Measurements from ENCODE around the gene TOGARAM2.

Gene TOGARAM2

DNA sequence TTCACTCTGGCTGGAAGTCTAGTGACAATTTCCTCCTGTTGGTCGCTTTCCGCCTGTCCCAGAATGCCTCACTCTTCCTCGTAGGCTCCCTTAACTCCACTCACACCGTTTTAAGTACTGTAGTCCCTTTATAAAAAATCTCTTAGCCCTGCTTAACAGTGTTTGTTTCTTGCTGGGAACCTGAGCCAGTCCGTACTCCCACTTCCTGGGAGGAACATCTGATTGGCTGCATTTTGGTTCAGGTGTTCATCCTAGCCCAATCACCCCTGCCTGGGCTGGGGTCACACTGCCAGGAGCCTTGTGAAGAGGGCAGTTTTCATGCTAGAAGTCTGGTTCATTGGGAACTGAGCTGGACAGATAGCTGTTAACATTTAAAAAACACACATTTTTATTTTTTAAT is 25.6 kb upstream of the TOGARAM2 start:
- Histone ChIP-seq H3K4me3 (ENCODE audit: low read depth, low read length) (no peak overlapping the region), H3K36me3 (ENCODE audit: control insufficient read depth, insufficient read depth, low read length) (no peaks in the 10 kb centered on the region), H3K9ac (ENCODE audit: low read depth, low read length) (no peak overlapping the region), H3K4me1 (ENCODE audit: control insufficient read depth, insufficient read depth, low read length) (peaks cover 29% of the 10 kb centered on the region), H3K9me3 (ENCODE audit: control insufficient read depth, insufficient read depth, low read length) (no peaks in the 10 kb centered on the region), H3K27ac (ENCODE audit: low read depth, low read length) (no peak overlapping the region), H3K27me3 (ENCODE audit: control insufficient read depth, insufficient read depth, low read length) (no peaks in the 10 kb centered on the region)

DNA sequence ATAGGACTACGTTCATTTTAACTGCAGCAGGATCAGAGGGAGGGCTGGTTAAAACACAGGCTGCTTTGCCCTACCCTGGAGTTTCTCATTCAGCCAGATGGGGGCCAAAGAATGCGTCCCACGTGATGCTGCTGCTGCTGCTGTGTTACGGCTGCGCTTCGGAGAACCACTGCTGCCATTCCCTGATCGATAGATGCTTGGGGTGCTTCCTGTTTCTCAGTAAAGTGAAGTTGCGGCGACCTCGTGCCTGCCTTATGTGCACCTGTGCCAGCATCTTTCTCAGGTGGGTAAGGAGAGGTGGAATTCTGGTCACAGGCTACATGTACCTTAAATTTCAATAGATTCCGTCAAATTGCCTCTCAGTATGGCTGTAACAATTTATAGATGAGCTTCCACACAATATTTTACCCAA is 24.7 kb upstream of the TOGARAM2 start:
- Histone ChIP-seq H3K27ac (ENCODE audit: low read depth, low read length) (peak overlapping the region; percentile 57), H3K4me3 (ENCODE audit: low read depth, low read length) (peak overlapping the region; percentile 41), H3K9ac (ENCODE audit: low read depth, low read length) (no peak overlapping the region)

DNA sequence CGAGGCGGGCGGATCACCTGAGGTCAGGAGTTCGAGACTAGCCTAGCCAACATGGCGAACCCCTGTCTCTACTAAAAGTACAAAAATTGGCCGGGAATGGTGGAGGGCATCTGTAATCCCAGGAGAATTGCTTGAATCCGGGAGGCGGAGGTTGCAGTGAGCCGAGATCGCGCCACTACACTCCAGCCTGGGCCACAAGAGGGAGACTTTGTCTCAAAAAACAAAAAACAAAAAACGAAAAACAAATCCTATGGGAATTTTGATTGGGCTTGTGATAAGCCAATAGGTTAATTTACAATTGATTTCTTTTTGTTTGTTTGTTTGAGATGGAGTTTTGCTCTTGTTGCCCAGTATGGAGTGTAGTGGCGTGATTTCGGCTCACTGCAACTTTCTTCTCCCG is 24.2 kb upstream of the TOGARAM2 start:
- Histone ChIP-seq H3K9me3 (ENCODE audit: control insufficient read depth, insufficient read depth, low read length) (no peaks in the 10 kb centered on the region), H3K27ac (ENCODE audit: low read depth, low read length) (peak overlapping the region; percentile 57), H3K4me3 (ENCODE audit: low read depth, low read length) (peak overlapping the region; percentile 41; the same call in 1 of the 2 replicates), H3K4me1 (ENCODE audit: control insufficient read depth, insufficient read depth, low read length) (peaks cover 23% of the 10 kb centered on the region), H3K9ac (ENCODE audit: low read depth, low read length) (no peak overlapping the region), H3K27me3 (ENCODE audit: control insufficient read depth, insufficient read depth, low read length) (no peaks in the 10 kb centered on the region), H3K36me3 (ENCODE audit: control insufficient read depth, insufficient read depth, low read length) (no peaks in the 10 kb centered on the region)

More for the DNA sequence above, 24.7 kb upstream of the TOGARAM2 start:
- no peaks in the 10 kb centered on the region for H3K9me3 ChIP-seq (ENCODE audit: control insufficient read depth, insufficient read depth, low read length)
- H3K4me1 ChIP-seq (ENCODE audit: control insufficient read depth, insufficient read depth, low read length) = peaks cover 27% of the 10 kb centered on the region
- no peaks in the 10 kb centered on the region for H3K27me3 ChIP-seq (ENCODE audit: control insufficient read depth, insufficient read depth, low read length)
- no peaks in the 10 kb centered on the region for H3K36me3 ChIP-seq (ENCODE audit: control insufficient read depth, insufficient read depth, low read length)

DNA sequence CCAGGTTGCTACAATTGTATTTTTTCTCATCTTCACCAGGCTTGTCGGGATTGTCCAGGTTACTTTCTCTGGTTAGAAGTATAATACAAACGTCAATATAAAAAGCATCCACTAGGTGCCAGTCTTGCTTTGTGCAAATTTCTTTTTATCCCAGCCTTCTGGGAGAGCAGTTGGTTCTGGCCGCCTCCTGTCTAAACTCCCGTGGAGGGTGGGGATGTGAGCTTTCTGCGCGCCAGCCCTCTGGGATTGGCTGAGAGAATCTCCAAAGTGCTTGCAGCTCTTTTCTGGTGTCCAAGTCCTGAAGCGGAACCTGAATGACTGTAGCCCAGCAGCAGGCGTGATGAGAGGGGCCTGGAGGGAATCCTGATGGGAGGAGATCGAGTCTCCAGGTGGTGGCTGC is 22.4 kb upstream of the TOGARAM2 start:
- Histone ChIP-seq H3K9ac (ENCODE audit: low read depth, low read length) (no peak overlapping the region), H3K27me3 (ENCODE audit: control insufficient read depth, insufficient read depth, low read length) (no peaks in the 10 kb centered on the region), H3K4me1 (ENCODE audit: control insufficient read depth, insufficient read depth, low read length) (peaks cover 10% of the 10 kb centered on the region), H3K27ac (ENCODE audit: low read depth, low read length) (no peak overlapping the region), H3K36me3 (ENCODE audit: control insufficient read depth, insufficient read depth, low read length) (no peaks in the 10 kb centered on the region), H3K9me3 (ENCODE audit: control insufficient read depth, insufficient read depth, low read length) (no peaks in the 10 kb centered on the region), H3K4me3 (ENCODE audit: low read depth, low read length) (no peak overlapping the region)

DNA sequence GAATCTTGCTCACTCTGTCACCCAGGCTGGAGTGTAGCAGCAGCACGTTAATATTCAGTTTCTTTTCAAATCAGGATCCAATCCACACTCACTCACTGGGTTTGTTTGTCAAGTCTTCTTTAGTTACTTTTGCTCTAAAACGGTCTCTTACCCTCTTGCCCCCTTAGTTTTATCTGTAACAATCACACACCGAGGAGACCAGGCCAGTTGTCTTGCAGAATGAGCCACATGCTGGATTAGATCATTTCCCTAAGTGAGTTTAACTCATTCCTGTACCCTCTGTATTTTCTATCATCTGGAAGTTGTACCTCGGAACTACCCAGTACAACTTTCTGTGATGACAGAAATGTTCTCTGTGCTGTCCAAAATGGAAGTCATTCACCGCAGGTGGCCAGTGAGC is 20.7 kb upstream of the TOGARAM2 start:
- H3K27me3 ChIP-seq (ENCODE audit: control insufficient read depth, insufficient read depth, low read length) = no peaks in the 10 kb centered on the region
- no peaks in the 10 kb centered on the region for H3K36me3 ChIP-seq (ENCODE audit: control insufficient read depth, insufficient read depth, low read length)
- no peak overlapping the region for H3K27ac ChIP-seq (ENCODE audit: low read depth, low read length)
- H3K4me3 ChIP-seq (ENCODE audit: low read depth, low read length) = no peak overlapping the region
- no peaks in the 10 kb centered on the region for H3K9me3 ChIP-seq (ENCODE audit: control insufficient read depth, insufficient read depth, low read length)
- no peak overlapping the region for H3K9ac ChIP-seq (ENCODE audit: low read depth, low read length)
- peaks cover 10% of the 10 kb centered on the region for H3K4me1 ChIP-seq (ENCODE audit: control insufficient read depth, insufficient read depth, low read length)

DNA sequence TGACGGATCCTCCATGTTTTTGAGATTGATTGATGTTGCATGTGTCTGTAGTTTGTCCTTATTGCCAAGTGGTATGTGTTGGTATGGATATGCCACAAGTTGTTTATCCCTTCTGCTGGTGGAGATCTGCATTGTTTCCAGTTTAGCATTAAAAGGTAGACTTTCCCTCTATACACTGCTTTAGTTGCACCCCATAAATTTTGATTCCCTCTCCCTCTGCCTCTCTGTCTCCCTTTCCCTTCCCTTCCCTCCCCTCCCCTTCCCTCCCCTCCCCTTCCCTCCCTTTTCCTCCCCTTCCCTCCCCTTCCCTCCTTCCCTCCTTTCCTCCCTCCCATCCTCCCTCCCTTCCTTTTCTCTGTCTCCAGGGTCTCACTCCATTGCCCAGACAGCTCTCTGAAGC is 18.6 kb upstream of the TOGARAM2 start:
- Histone ChIP-seq H3K27me3 (ENCODE audit: control insufficient read depth, insufficient read depth, low read length) (no peaks in the 10 kb centered on the region), H3K9me3 (ENCODE audit: control insufficient read depth, insufficient read depth, low read length) (no peaks in the 10 kb centered on the region), H3K4me1 (ENCODE audit: control insufficient read depth, insufficient read depth, low read length) (no peaks in the 10 kb centered on the region), H3K9ac (ENCODE audit: low read depth, low read length) (no peak overlapping the region), H3K4me3 (ENCODE audit: low read depth, low read length) (no peak overlapping the region), H3K27ac (ENCODE audit: low read depth, low read length) (no peak overlapping the region), H3K36me3 (ENCODE audit: control insufficient read depth, insufficient read depth, low read length) (no peaks in the 10 kb centered on the region)

DNA sequence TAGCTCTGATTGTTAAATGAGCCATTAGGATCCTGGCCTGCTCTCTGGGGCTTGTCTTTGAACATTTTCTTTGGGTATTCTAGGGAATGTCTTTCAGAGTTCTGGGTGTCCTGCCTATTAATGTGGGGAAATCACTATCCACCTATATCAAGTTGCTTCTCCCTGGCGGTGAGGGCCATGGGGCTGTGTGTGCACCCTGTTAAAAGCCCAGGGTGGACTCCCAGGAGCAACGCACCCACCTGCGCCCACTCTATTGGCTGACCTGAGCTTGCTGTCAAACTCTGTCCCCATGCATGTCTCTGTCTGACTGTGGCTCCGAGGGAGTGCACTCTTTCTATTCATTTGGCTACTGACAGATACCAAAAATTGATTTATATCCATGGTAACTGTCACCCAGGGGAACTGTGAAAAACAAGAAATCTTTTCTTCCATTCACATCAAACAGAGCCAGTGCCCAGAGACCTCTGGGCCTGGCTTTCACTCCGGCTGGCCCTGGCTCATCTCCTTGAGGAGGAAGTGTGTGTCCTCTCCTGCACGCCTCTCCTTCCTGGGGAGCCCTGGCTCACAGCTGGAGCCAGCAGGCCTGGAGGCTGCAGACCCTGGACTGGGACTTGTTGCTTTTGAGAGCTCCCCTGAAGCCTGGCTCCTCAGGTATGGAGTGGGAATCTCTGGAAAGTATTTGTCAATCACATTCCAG is 10.5 kb upstream of the TOGARAM2 start:
- H3K9ac ChIP-seq (ENCODE audit: low read depth, low read length) = no peak overlapping the region
- no peak overlapping the region for H3K4me3 ChIP-seq (ENCODE audit: low read depth, low read length)
- H3K9me3 ChIP-seq (ENCODE audit: control insufficient read depth, insufficient read depth, low read length) = no peaks in the 10 kb centered on the region
- H3K27ac ChIP-seq (ENCODE audit: low read depth, low read length) = no peak overlapping the region
- H3K36me3 ChIP-seq (ENCODE audit: control insufficient read depth, insufficient read depth, low read length) = no peaks in the 10 kb centered on the region
- H3K4me1 ChIP-seq (ENCODE audit: control insufficient read depth, insufficient read depth, low read length) = no peaks in the 10 kb centered on the region
- H3K27me3 ChIP-seq (ENCODE audit: control insufficient read depth, insufficient read depth, low read length) = no peaks in the 10 kb centered on the region

DNA sequence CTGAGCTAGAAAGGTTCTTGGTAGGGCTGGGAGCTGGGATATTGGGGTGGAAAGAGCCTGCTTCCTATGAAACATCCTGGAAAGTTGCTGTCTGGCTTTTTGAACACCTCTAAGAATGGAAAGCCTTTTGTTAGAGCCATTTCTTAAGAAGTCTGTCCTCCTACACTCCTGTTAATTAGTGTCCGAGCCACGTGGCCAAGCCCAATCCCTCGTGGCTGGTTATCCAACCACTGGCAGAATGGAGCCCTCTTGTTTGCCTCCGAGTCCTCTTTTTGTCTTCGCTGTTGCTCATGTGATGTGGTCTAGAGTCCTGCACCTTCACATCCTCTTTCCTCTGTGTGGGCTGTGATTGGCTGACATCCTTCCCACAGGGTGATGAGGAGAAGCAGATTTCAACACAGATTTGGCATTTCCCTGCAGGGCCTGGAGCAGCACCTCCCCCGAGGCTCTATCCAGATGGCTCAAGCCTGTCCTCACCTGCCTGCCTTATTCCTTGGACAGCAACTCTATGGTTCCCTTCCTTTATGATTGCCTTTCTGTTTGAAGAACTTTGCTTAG is 8.2 kb upstream of the TOGARAM2 start:
- Histone ChIP-seq H3K9me3 (ENCODE audit: control insufficient read depth, insufficient read depth, low read length) (no peaks in the 10 kb centered on the region), H3K4me1 (ENCODE audit: control insufficient read depth, insufficient read depth, low read length) (no peaks in the 10 kb centered on the region), H3K9ac (ENCODE audit: low read depth, low read length) (no peak overlapping the region), H3K36me3 (ENCODE audit: control insufficient read depth, insufficient read depth, low read length) (no peaks in the 10 kb centered on the region), H3K4me3 (ENCODE audit: low read depth, low read length) (no peak overlapping the region), H3K27me3 (ENCODE audit: control insufficient read depth, insufficient read depth, low read length) (no peaks in the 10 kb centered on the region), H3K27ac (ENCODE audit: low read depth, low read length) (no peak overlapping the region)

DNA sequence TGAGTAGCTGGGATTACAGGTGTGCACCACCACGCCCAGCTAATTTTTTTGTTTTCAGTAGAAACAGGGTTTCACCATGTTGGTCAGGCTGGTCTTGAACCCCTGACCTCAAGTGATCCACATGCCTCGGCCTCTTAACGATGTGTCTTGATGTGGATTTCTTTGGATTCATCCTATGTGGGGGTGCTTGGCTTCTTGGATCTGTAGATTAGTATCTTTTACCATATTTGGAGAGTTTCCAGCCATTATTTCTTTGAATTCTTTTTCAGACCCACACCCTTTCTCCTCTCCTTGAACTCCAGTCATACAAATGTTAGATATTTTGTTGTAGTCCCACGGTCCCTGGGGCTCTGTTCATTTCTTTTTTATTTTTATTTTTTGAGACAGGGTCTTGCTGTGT is 6.8 kb upstream of the TOGARAM2 start:
- H3K9me3 ChIP-seq (ENCODE audit: control insufficient read depth, insufficient read depth, low read length) = no peaks in the 10 kb centered on the region

DNA sequence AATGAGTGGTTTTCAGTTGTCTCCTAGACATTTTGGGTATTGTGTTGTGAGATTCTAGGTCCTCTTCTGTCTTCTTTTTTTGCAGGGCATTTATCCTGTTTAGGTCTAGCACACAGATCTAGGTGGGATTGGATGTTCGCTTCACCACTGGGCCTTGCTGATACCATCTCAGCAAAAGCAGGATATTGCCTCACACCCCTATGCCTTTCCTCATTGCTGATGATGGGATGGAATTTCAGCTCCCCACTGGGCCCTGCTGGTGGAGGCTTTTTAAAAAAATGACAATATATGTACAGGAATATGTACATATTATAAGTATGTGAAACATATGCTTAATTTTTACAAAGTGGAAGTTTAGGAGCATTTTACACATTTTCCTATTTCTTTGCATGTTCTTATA is 5.4 kb upstream of the TOGARAM2 start:
- no peak overlapping the region for H3K4me3 ChIP-seq (ENCODE audit: low read depth, low read length)
- H3K27ac ChIP-seq (ENCODE audit: low read depth, low read length) = no peak overlapping the region
- no peaks in the 10 kb centered on the region for H3K36me3 ChIP-seq (ENCODE audit: control insufficient read depth, insufficient read depth, low read length)
- H3K27me3 ChIP-seq (ENCODE audit: control insufficient read depth, insufficient read depth, low read length) = no peaks in the 10 kb centered on the region
- H3K4me1 ChIP-seq (ENCODE audit: control insufficient read depth, insufficient read depth, low read length) = no peaks in the 10 kb centered on the region
- H3K9me3 ChIP-seq (ENCODE audit: control insufficient read depth, insufficient read depth, low read length) = no peaks in the 10 kb centered on the region
- no peak overlapping the region for H3K9ac ChIP-seq (ENCODE audit: low read depth, low read length)

More for the DNA sequence above, 6.8 kb upstream of the TOGARAM2 start:
- no peaks in the 10 kb centered on the region for H3K4me1 ChIP-seq (ENCODE audit: control insufficient read depth, insufficient read depth, low read length)
- no peak overlapping the region for H3K4me3 ChIP-seq (ENCODE audit: low read depth, low read length)
- no peak overlapping the region for H3K9ac ChIP-seq (ENCODE audit: low read depth, low read length)
- H3K36me3 ChIP-seq (ENCODE audit: control insufficient read depth, insufficient read depth, low read length) = no peaks in the 10 kb centered on the region
- H3K27ac ChIP-seq (ENCODE audit: low read depth, low read length) = no peak overlapping the region
- no peaks in the 10 kb centered on the region for H3K27me3 ChIP-seq (ENCODE audit: control insufficient read depth, insufficient read depth, low read length)

DNA sequence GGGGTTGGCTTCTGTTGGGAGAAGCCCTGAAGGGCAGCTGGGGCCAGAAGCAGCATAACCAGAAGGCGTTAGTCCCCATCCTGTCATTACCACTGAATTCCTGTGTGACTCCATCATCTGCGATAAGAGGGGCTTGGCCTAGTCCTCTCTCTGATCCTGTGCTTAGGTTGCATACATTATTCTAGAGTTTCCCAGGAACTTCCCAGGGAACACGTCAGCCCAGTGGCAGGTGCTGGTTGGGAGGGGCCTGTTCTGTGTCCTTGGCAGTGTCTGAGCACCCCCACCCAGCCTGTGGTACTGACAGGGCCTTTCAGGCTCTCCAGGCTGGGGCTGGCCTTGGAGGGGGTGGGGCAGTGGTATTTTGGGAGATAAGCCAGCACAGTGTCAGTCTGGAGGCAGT is 4.5 kb upstream of the TOGARAM2 start:
- Histone ChIP-seq H3K27me3 (ENCODE audit: control insufficient read depth, insufficient read depth, low read length) (no peaks in the 10 kb centered on the region), H3K9ac (ENCODE audit: low read depth, low read length) (no peak overlapping the region), H3K36me3 (ENCODE audit: control insufficient read depth, insufficient read depth, low read length) (no peaks in the 10 kb centered on the region), H3K4me3 (ENCODE audit: low read depth, low read length) (no peak overlapping the region), H3K9me3 (ENCODE audit: control insufficient read depth, insufficient read depth, low read length) (no peaks in the 10 kb centered on the region), H3K4me1 (ENCODE audit: control insufficient read depth, insufficient read depth, low read length) (no peaks in the 10 kb centered on the region), H3K27ac (ENCODE audit: low read depth, low read length) (no peak overlapping the region)
